ENCODE results near the gene SUV39H2.

The SUV39H2 gene

DNA sequence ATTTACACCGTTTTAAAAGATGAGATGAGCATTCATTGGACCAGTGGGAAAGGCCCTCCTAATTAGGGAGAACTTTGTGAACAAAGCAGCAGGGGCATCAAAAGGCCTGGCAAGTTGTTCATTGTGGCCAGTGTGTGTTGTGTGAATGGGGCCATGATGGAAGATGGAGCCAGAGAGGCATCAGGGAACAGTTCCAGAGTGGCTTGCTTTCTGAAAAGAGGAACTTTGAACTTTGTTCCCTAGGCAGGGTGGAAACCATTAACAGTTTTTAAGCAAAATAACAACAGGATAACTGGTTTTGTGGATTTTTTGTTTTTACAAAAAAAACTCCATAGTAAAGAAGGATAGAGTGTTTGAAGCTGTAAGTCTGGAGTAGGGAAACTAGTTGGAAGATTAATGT, 12.5 kb downstream of the SUV39H2 start:
- Histone ChIP-seq H3K4me1 (ENCODE audit: control insufficient read depth, low read length) (no peaks in the 10 kb centered on the region), H3K27ac (ENCODE audit: low read depth, low read length) (no peak overlapping the region), H3K4me2 (ENCODE audit: low read length) (no peak overlapping the region), H3F3A (ENCODE audit: control insufficient read depth, insufficient read depth) (no peaks in the 10 kb centered on the region), H4K20me1 (ENCODE audit: control insufficient read depth, insufficient read depth, low read depth, low read length) (peaks cover 5% of the 10 kb centered on the region; the same call in 1 of the 2 replicates), H3K79me2 (ENCODE audit: control insufficient read depth, low read length) (peaks cover 95% of the 10 kb centered on the region), H3K36me3 (ENCODE audit: control insufficient read depth, low read length) (peaks cover 44% of the 10 kb centered on the region), H3K27me3 (ENCODE audit: control insufficient read depth, low read length) (no peaks in the 10 kb centered on the region), H3K9me2 (replicated peaks; ENCODE audit: control insufficient read depth, low read length) (no peaks in the 10 kb centered on the region), H3K4me3 (ENCODE audit: low read length) (no peak overlapping the region), H3K9me3 (ENCODE audit: control insufficient read depth, insufficient read depth, low read length) (no peaks in the 10 kb centered on the region)
- no peak for TF ChIP-seq EZH2phosphoT487 (IDR thresholded peaks at IDR 0.05; ENCODE audit: borderline replicate concordance, low read length)
- TF ChIP-seq, protein P1, sequence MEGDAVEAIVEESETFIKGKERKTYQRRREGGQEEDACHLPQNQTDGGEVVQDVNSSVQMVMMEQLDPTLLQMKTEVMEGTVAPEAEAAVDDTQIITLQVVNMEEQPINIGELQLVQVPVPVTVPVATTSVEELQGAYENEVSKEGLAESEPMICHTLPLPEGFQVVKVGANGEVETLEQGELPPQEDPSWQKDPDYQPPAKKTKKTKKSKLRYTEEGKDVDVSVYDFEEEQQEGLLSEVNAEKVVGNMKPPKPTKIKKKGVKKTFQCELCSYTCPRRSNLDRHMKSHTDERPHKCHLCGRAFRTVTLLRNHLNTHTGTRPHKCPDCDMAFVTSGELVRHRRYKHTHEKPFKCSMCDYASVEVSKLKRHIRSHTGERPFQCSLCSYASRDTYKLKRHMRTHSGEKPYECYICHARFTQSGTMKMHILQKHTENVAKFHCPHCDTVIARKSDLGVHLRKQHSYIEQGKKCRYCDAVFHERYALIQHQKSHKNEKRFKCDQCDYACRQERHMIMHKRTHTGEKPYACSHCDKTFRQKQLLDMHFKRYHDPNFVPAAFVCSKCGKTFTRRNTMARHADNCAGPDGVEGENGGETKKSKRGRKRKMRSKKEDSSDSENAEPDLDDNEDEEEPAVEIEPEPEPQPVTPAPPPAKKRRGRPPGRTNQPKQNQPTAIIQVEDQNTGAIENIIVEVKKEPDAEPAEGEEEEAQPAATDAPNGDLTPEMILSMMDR (IDR thresholded peaks at IDR 0.05; ENCODE audit: low read depth, low read length, poor library complexity, severe bottlenecking), result no peak

GRCh38 chr10:14904316-14904732, 25.7 kb downstream of the SUV39H2 start:
- H3K4me1 ChIP-seq (ENCODE audit: control insufficient read depth, low read length), result no peaks in the 10 kb centered on the region
- H3K4me3 ChIP-seq (ENCODE audit: low read length), result no peak overlapping the region
- peaks cover 3% of the 10 kb centered on the region; the same call in 1 of the 2 replicates for H4K20me1 ChIP-seq (ENCODE audit: control insufficient read depth, insufficient read depth, low read depth, low read length)
- no peaks in the 10 kb centered on the region for H3K27me3 ChIP-seq (ENCODE audit: control insufficient read depth, low read length)
- H3K27ac ChIP-seq (ENCODE audit: low read depth, low read length), result no peak overlapping the region
- TF ChIP-seq, protein P1 (IDR thresholded peaks at IDR 0.05; ENCODE audit: low read depth, low read length, poor library complexity, severe bottlenecking), result peak; percentile 56
- TF ChIP-seq EZH2phosphoT487 (IDR thresholded peaks at IDR 0.05; ENCODE audit: borderline replicate concordance, low read length), result no peak
- peaks cover 88% of the 10 kb centered on the region for H3K36me3 ChIP-seq (ENCODE audit: control insufficient read depth, low read length)
- no peaks in the 10 kb centered on the region for H3K9me2 ChIP-seq (replicated peaks; ENCODE audit: control insufficient read depth, low read length)
- peaks cover 13% of the 10 kb centered on the region for H3K79me2 ChIP-seq (ENCODE audit: control insufficient read depth, low read length)
- H3K4me2 ChIP-seq (ENCODE audit: low read length), result no peak overlapping the region
- no peaks in the 10 kb centered on the region for H3K9me3 ChIP-seq (ENCODE audit: control insufficient read depth, insufficient read depth, low read length)
- H3F3A ChIP-seq (ENCODE audit: control insufficient read depth, insufficient read depth), result peaks cover 39% of the 10 kb centered on the region

DNA sequence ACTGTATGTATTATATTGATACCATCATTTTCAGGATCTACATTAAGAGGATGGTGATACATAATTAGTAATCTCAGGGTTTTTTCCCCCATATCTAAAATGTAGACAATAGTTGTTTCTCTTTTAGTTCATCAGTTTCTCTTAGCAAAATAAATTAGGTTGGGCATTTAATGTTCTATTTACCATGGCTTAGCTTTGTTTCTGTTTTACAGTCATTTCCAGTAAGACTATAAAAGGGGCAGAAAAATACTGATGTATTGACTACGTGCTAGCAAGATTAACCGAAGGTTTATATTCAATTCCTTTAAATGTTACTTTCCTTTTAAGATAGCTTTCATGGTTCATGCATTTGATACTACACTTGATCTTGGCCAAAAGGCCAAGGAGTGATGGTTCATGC, 26.2 kb downstream of the SUV39H2 start:
- Histone ChIP-seq H3K4me1 (ENCODE audit: control insufficient read depth, low read length) (no peaks in the 10 kb centered on the region), H3K9me2 (replicated peaks; ENCODE audit: control insufficient read depth, low read length) (no peaks in the 10 kb centered on the region), H3K36me3 (ENCODE audit: control insufficient read depth, low read length) (peaks cover 88% of the 10 kb centered on the region), H4K20me1 (ENCODE audit: control insufficient read depth, insufficient read depth, low read depth, low read length) (peaks cover 3% of the 10 kb centered on the region; the same call in 1 of the 2 replicates), H3K4me3 (ENCODE audit: low read length) (no peak overlapping the region), H3F3A (ENCODE audit: control insufficient read depth, insufficient read depth) (peaks cover 36% of the 10 kb centered on the region), H3K79me2 (ENCODE audit: control insufficient read depth, low read length) (peaks cover 14% of the 10 kb centered on the region), H3K27ac (ENCODE audit: low read depth, low read length) (no peak overlapping the region), H3K9me3 (ENCODE audit: control insufficient read depth, insufficient read depth, low read length) (no peaks in the 10 kb centered on the region), H3K4me2 (ENCODE audit: low read length) (no peak overlapping the region), H3K27me3 (ENCODE audit: control insufficient read depth, low read length) (no peaks in the 10 kb centered on the region)
- no peak for TF ChIP-seq EZH2phosphoT487 (IDR thresholded peaks at IDR 0.05; ENCODE audit: borderline replicate concordance, low read length)
- TF ChIP-seq, protein P1 (IDR thresholded peaks at IDR 0.05; ENCODE audit: low read depth, low read length, poor library complexity, severe bottlenecking), result no peak
